Smooth muscle cell (in vitro differentiated cells): Measurements from ENCODE around the gene FKBP8. TPM values are rescaled to one million over a fixed set of nuclear protein-coding genes. Genes with fewer than 3 reads are reported as not detected.
A peak's percentile ranks its signal among the peaks of the same experiment; 100 is the strongest.

ENCODE experiments used
- DNase-seq: peaks from one replicate; lab custom pipeline; 2025; ENCODE audit not compliant: unreplicated experiment; lab: John Stamatoyannopoulos, UW
- H2AFZ ChIP-seq: fragments of 200-600 bp; sonication (generic); 2 replicates; pipeline ENCODE4 v1.6.0; 2016; ENCODE audit warnings: antibody characterized with exemption, low read depth, mild to moderate bottlenecking
- H3F3A ChIP-seq: fragments of 200-600 bp; sonication (generic); 2 replicates; pipeline ENCODE4 v1.6.0; 2017; ENCODE audit warnings: antibody characterized with exemption, low read depth
- H3K27ac ChIP-seq: fragments of 200-600 bp; sonication (generic); 2 replicates; pipeline ENCODE4 v1.5.1; 2016; ENCODE audit warnings: low read depth, mild to moderate bottlenecking
- H3K27me3 ChIP-seq: fragments of 200-600 bp; sonication (generic); 2 replicates; pipeline ENCODE4 v1.6.1; 2016; ENCODE audit warnings: low read depth, mild to moderate bottlenecking
- H3K36me3 ChIP-seq: fragments of 200-600 bp; sonication (generic); 2 replicates; pipeline ENCODE4 v1.5.1; 2016; ENCODE audit warnings: low read depth
- H3K4me1 ChIP-seq: fragments of 200-600 bp; sonication (generic); 2 replicates; pipeline ENCODE4 v1.5.1; 2016; ENCODE audit warnings: low read depth
- H3K4me2 ChIP-seq: fragments of 200-600 bp; sonication (generic); 2 replicates; pipeline ENCODE4 v1.6.0; 2016; ENCODE audit warnings: mild to moderate bottlenecking
- H3K4me3 ChIP-seq: fragments of 200-600 bp; sonication (generic); 2 replicates; pipeline ENCODE4 v1.5.1; 2016; ENCODE audit warnings: mild to moderate bottlenecking
- H3K79me2 ChIP-seq: fragments of 200-600 bp; sonication (generic); 2 replicates; pipeline ENCODE4 v1.6.0; 2016; ENCODE audit warnings: low read depth, mild to moderate bottlenecking
- H3K9ac ChIP-seq: fragments of 200-600 bp; sonication (generic); 2 replicates; pipeline ENCODE4 v1.6.0; 2016; ENCODE audit warnings: low read depth
- H3K9me3 ChIP-seq: fragments of 200-600 bp; sonication (generic); replicated peaks from 2 replicates; pipeline ENCODE4 v1.5.1; 2016; ENCODE audit warnings: low read depth
- H4K20me1 ChIP-seq: fragments of 200-600 bp; sonication (generic); 2 replicates; pipeline ENCODE4 v1.6.0; 2016; ENCODE audit warnings: low read depth
- WGBS: methylation state at CpG from one replicate; pipeline ENCODE4 v1.1.7; 2016; ENCODE audit warnings: low lambda C conversion rate; 5-methylcytosine and 5-hydroxymethylcytosine counted together
- polyA plus RNA-seq: library from polyadenylated mRNA; unstranded; fragments of >200 nt; fragmentation: Nextera tagmentation; extraction: Ambion mirVana; gene quantifications from 2 replicates; pipeline ENCODE4 v1.2.1, GENCODE V29; 2016
- total RNA-seq: library from RNA; depleted of rRNA; stranded (reverse); fragments of >200 nt; gene quantifications from 2 replicates; pipeline ENCODE4 v1.2.3, GENCODE V29; 2014
- TF ChIP-seq, protein P1 (sequence below): fragments of 200-600 bp; sonication (generic); IDR thresholded peaks from 2 replicates; pipeline ENCODE4 v1.5.1; 2017; ENCODE audit warnings: borderline replicate concordance, mild to moderate bottlenecking, antibody characterized with exemption; ENCODE audit not compliant: insufficient read depth, poor library complexity, severe bottlenecking

FKBP8 gene
- total and polyA plus RNA-seq, 2 experiments from 2014 or later = 143 to 358 TPM

DNA sequence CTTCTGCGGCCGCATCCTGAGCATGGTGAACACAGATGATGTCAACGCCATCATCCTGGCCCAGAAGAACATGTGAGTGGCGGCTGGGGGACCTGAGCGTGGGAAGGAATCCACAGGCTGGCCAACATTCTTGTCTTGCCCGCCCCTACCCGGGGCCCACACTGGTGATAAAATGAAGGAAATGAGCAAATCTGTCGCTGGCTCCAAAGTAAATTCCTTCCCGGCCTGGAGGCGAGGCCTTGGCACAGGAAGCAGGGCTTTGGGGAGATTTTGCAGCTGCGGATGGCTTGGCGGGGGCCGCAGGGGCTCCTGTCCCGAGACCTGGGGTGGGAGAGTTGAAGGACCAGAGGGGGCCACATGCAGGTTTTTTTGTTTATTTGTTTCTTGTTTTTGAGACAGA lies 18.7 kb upstream of the FKBP8 start:
- H3K4me1 ChIP-seq = peaks cover 6% of the 10 kb centered on the region
- no peaks in the 10 kb centered on the region for H3K27me3 ChIP-seq
- no peaks in the 10 kb centered on the region for H4K20me1 ChIP-seq
- peak overlapping the region; percentile 33 for H3K4me2 ChIP-seq
- H3K27ac ChIP-seq = peak overlapping the region; percentile 84
- WGBS = 41% methylated on average over 14 of the region's 14 CpGs
- H3K79me2 ChIP-seq = peaks cover 39% of the 10 kb centered on the region
- no peak overlapping the region for H3K9ac ChIP-seq
- no peaks in the 10 kb centered on the region for H3K36me3 ChIP-seq
- DNase-seq = peak; percentile 8
- no peak overlapping the region for H2AFZ ChIP-seq
- H3K4me3 ChIP-seq = no peak overlapping the region
- H3K9me3 ChIP-seq = no peaks in the 10 kb centered on the region
- no peaks in the 10 kb centered on the region for H3F3A ChIP-seq
- TF ChIP-seq, protein P1, sequence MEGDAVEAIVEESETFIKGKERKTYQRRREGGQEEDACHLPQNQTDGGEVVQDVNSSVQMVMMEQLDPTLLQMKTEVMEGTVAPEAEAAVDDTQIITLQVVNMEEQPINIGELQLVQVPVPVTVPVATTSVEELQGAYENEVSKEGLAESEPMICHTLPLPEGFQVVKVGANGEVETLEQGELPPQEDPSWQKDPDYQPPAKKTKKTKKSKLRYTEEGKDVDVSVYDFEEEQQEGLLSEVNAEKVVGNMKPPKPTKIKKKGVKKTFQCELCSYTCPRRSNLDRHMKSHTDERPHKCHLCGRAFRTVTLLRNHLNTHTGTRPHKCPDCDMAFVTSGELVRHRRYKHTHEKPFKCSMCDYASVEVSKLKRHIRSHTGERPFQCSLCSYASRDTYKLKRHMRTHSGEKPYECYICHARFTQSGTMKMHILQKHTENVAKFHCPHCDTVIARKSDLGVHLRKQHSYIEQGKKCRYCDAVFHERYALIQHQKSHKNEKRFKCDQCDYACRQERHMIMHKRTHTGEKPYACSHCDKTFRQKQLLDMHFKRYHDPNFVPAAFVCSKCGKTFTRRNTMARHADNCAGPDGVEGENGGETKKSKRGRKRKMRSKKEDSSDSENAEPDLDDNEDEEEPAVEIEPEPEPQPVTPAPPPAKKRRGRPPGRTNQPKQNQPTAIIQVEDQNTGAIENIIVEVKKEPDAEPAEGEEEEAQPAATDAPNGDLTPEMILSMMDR = no peak

- DNase-seq = no peak
- no peaks in the 10 kb centered on the region for H4K20me1 ChIP-seq
- 93% methylated on average over 4 of the region's 5 CpGs for WGBS
- no peaks in the 10 kb centered on the region for H3F3A ChIP-seq
- peak overlapping the region; percentile 84 for H3K27ac ChIP-seq
- peaks cover 39% of the 10 kb centered on the region for H3K79me2 ChIP-seq
- H3K9me3 ChIP-seq = no peaks in the 10 kb centered on the region
- no peak overlapping the region for H2AFZ ChIP-seq
- H3K4me1 ChIP-seq = peaks cover 6% of the 10 kb centered on the region
- no peak overlapping the region for H3K4me3 ChIP-seq
- no peaks in the 10 kb centered on the region for H3K36me3 ChIP-seq
- no peaks in the 10 kb centered on the region for H3K27me3 ChIP-seq
- no peak overlapping the region for H3K4me2 ChIP-seq
- no peak overlapping the region for H3K9ac ChIP-seq
- TF ChIP-seq, protein P1 = no peak
Observed at GRCh38 chr19:18559685-18560084, 16.3 kb upstream of the FKBP8 start.

DNA sequence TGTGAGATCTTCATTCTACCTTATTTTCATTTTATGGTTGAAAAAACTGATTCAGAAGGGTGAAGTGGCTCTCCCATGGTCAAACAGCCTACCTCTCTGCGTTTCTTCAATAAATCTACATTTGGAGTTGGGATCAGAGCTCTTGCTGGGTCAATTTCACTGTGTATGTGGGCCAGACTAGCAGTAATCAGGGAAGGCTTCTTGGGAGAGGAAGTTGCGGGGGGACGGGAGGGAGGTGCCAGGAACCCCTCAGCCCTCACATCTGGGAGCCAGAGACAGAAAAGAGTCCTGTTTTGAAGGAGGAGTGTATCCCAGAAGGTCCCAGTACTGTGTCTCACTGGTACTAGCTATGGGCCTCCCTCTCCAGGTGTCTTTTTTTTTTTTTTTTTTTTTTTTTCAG lies 15.2 kb upstream of the FKBP8 start:
- H3K79me2 ChIP-seq = peaks cover 39% of the 10 kb centered on the region
- peak overlapping the region; percentile 68 for H3K9ac ChIP-seq

GRCh38 chr19:18558202-18558555 lies 14.8 kb upstream of the FKBP8 start:
- TF ChIP-seq, protein P1 = no peak
- Histone ChIP-seq H2AFZ (peak overlapping the region; percentile 12), H3K9me3 (no peaks in the 10 kb centered on the region), H3K9ac (peak overlapping the region; percentile 68), H3K79me2 (peaks cover 39% of the 10 kb centered on the region), H4K20me1 (no peaks in the 10 kb centered on the region), H3K4me1 (peaks cover 6% of the 10 kb centered on the region), H3K4me3 (peak overlapping the region; percentile 64), H3K27ac (peak overlapping the region; percentile 67), H3K4me2 (peak overlapping the region; percentile 95), H3F3A (no peaks in the 10 kb centered on the region), H3K27me3 (no peaks in the 10 kb centered on the region), H3K36me3 (no peaks in the 10 kb centered on the region)
- 15% methylated on average over 11 of the region's 11 CpGs for WGBS
- DNase-seq = no peak

More for the DNA sequence above, 15.2 kb upstream of the FKBP8 start:
- H3K4me1 ChIP-seq = peaks cover 6% of the 10 kb centered on the region
- H4K20me1 ChIP-seq = no peaks in the 10 kb centered on the region
- TF ChIP-seq, protein P1 = no peak
- H3K36me3 ChIP-seq = no peaks in the 10 kb centered on the region
- DNase-seq = no peak
- 67% methylated on average over 3 of the region's 3 CpGs for WGBS
- H3F3A ChIP-seq = no peaks in the 10 kb centered on the region
- H3K4me2 ChIP-seq = peak overlapping the region; percentile 95
- H3K4me3 ChIP-seq = peak overlapping the region; percentile 64
- H3K9me3 ChIP-seq = no peaks in the 10 kb centered on the region
- no peak overlapping the region for H2AFZ ChIP-seq
- peak overlapping the region; percentile 67 for H3K27ac ChIP-seq
- H3K27me3 ChIP-seq = no peaks in the 10 kb centered on the region
